Activated CD4-positive, alpha-beta T cell treated with anti-CD3 and anti-CD28 coated beads for 1 hour (primary cell): ENCODE results near the gene ZNF318.

Experiments
- DNase-seq: peaks from one replicate; pipeline ENCODE4 v3.0.0-alpha.2; 2020

The ZNF318 gene

GRCh38 chr6:43297644-43298564 lies 71.5 kb downstream of the ZNF318 start, which contains the start of gene SLC22A7:
SLC22A7 (plus strand) TSS chr6:43298260; CDS start chr6:43298359, 99 bp downstream.
- DNase-seq = no peak

GRCh38 chr6:43296780-43297497 lies 72.5 kb downstream of the ZNF318 start:
- DNase-seq = no peak

GRCh38 chr6:43295456-43295855 lies 74.0 kb downstream of the ZNF318 start:
- DNase-seq = no peak

GRCh38 chr6:43294536-43294935 lies 74.9 kb downstream of the ZNF318 start:
- no peak for DNase-seq

GRCh38 chr6:43293698-43294097 lies 75.7 kb downstream of the ZNF318 start:
- no peak for DNase-seq

- DNase-seq = no peak
Observed at GRCh38 chr6:43292763-43293318, 76.6 kb downstream of the ZNF318 start.

GRCh38 chr6:43292341-43292740 lies 77.1 kb downstream of the ZNF318 start:
- DNase-seq = no peak

GRCh38 chr6:43291708-43292107 lies 77.7 kb downstream of the ZNF318 start:
- DNase-seq = no peak

GRCh38 chr6:43290905-43291355 lies 78.5 kb downstream of the ZNF318 start:
- no peak for DNase-seq

- no peak for DNase-seq
Observed at GRCh38 chr6:43290339-43290904, 79.0 kb downstream of the ZNF318 start.

GRCh38 chr6:43287717-43288679 lies 81.4 kb downstream of the ZNF318 start:
- no peak for DNase-seq

- no peak for DNase-seq
Observed at GRCh38 chr6:43286980-43287716, 82.3 kb downstream of the ZNF318 start.

GRCh38 chr6:43286456-43286979 lies 82.9 kb downstream of the ZNF318 start:
- DNase-seq = no peak
